ENCODE data around the gene BNIP2.
"Not testable (repeated sequence)": the region's sequence is repeated elsewhere in the genome, so short reads cannot be mapped to it uniquely, and the experiment has no call there.

BNIP2 gene, protein sequence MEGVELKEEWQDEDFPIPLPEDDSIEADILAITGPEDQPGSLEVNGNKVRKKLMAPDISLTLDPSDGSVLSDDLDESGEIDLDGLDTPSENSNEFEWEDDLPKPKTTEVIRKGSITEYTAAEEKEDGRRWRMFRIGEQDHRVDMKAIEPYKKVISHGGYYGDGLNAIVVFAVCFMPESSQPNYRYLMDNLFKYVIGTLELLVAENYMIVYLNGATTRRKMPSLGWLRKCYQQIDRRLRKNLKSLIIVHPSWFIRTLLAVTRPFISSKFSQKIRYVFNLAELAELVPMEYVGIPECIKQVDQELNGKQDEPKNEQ

DNA sequence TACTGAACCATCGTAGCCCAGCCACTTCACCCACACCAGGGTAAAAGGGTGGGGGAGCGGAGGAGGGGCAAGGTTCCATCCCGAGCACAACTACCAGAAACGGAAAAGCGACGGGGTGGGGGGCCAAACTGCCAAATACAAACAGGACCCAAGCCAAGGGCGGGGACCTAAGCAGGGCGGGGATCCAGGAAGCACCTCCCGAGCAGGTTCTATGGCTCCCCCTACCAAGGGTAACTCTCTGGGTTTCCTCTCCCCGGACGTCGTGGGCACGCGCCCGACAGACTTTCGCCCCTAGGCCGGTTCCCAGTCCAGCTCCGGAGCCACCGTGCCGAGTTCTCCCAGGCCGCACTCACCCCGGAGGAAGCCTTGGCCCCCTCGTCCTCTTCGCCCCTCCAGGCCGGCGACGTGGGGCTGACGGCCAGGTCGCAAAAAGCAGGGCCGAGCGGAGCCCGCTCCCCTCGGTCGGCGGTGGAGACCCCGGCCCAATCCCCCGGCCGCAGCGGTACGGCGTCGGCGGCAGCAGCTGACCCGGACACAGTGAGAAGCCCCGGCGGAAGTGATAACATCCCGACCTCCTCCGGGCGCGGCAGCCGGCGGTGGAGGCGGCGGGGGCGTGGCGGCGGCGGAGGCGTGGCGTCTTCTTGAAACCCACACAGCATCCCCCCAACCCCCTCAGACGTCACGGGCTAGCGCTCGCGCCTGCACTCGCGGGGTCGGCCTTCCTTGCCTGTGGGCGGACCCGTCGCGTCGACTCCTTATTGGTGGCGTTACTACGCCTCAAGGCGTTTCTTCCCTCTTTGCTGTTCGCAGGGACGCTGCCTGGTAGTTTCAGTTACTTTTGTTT, at the start of gene BNIP2:
Gene BNIP2 (minus strand): TSS at position 539 of the 844 bp plus-strand sequence. CDS start 6,863 bp downstream, outside the sequence.
- DNase-seq, result peak; percentile 100

DNA sequence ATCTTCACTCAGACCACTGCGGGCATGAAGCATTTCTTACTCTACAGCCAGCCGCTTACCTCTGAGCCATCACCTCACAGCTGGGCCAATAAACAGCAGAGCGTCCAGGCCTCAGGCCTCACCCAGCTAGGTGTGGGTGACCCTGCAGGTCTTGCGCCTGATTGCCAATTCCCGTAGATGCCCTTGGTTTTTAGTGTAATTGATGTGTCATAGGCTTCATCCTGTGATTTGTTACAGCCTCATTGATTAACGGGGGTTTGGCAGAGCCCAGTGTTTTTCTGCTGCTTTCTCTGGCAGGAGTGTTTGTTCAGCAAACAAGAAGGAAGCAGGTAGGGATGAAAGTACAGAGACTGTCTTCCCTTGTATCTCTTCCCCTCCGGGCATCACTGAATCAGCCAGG, 49.6 kb upstream of the BNIP2 start:
- no peak for DNase-seq

DNA sequence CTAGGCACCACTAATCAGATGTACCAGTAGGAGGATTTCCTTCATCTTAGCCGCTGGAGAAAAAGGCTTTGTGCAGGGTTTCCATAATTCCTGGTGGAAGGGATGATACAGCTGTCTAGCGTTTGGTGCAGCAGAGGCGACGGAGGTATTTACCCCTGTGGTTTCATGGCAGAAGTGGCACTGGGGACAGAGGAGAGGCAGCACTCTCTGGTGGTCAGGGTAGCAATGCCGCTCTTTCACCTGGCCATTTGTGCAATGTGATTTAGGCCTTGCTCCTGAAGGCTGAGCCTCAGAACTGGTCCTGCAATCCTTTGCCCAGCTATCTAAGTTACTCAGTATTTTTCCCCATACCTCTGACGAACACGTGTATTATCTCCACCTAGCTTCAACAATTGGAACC, 47.1 kb upstream of the BNIP2 start:
- no peak for DNase-seq

- DNase-seq, result no peak
Observed at GRCh38 chr15:59725151-59725486, 36.0 kb upstream of the BNIP2 start.

GRCh38 chr15:59723687-59724346, 34.7 kb upstream of the BNIP2 start:
- no peak for DNase-seq

- no peak for DNase-seq
Observed at GRCh38 chr15:59722476-59722875, 33.4 kb upstream of the BNIP2 start.

- DNase-seq, result no peak
Observed at GRCh38 chr15:59722037-59722436, 32.9 kb upstream of the BNIP2 start.

DNA sequence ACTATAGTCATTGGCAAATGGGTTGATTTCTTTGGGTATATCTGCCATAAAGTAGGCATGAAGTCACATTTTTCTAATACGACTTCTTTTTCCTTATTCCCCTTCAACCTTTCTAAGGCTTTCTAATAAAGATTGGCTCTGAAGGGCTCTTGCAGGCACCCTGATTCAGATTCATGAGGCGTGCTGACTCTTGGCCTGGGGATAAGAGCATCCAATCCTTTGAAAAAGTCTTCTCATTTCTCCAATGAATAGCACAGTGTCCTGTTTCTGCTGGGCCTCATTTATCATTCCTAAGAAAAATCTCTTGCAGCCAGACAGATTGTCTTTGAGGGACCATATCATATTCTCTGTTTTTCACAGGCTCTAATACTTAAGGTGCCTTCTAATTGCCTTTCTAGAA, 32.3 kb upstream of the BNIP2 start:
- DNase-seq, result no peak

DNA sequence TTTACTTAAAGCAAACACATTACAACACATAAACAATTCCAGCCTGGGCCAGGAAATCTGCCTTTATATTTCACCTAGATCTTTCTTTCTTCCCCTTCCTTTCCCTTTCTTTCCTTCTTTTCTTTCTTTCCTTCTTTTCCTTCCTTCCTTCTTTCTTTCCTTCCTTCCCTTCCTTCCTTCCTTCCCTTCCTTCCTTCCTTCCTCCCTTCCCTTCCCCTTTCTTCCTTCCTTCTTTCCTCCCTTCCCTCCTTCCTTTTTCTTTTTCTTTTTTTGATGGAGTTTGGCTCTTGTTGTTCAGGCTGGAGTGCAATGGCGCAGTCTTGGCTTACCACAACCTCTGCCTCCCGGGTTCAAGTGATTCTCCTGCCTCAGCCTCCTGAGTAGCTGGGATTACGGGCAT, 24.1 kb upstream of the BNIP2 start:
- no peak for DNase-seq

- DNase-seq, result no peak
Observed at GRCh38 chr15:59711451-59712243, 22.5 kb upstream of the BNIP2 start.

DNA sequence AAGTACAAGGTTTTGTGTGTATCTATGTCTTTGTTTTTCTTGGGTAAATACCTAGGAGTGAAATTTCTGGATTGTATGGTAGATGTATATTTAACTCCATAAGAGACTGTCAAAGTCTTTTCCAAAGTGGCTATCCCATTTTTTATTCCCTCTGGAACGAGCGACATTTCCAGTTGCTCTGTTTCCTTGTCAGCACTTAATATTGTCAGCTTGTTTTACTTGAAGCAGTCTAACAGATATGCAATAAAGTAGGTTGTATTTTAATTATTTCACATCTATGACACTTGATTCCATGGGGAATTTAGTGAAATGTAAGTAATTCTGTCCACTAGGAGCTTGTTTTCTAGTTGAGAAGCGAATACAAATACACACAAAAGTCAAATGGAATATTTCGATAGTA, 18.5 kb upstream of the BNIP2 start:
- no peak for DNase-seq

- no peak for DNase-seq
Observed at GRCh38 chr15:59703979-59704796, 15.1 kb upstream of the BNIP2 start.

DNA sequence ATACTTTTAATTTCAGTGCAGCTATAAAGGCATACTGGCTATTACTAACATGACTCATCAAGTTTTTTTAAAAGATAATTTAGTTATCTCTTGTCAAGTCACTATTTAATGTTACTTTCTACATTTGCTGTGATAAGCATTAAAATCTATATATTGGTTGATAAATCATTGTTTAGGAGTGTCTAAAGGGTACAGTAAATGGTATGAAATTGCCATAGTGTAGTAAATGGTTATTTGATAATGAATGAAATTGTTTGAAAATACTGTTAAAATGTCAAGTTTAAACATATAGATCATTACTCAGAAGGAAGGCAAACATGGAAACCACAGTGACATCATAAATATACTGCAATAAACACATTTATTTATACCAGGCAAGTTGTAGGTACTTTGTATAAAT, 13.2 kb upstream of the BNIP2 start:
- no peak for DNase-seq

DNA sequence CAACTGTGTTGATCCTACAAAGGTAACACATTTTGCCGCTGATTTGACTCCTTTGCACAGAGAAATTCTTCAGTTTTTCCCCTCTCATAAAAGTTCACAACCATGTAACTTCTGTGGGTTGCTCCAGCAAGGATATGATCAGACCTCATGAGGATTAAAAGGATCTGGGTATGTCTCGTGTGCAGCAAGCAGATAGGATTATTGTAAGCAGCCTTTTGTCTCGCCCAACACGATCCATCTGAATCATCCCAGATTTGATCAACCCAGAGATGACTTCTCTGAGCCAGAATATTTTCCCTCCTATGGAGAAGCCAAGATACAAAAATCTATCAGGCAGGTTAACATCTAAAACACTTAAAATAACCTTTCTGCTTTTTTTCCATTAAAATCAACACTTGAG, 12.8 kb upstream of the BNIP2 start:
- DNase-seq, result no peak

DNA sequence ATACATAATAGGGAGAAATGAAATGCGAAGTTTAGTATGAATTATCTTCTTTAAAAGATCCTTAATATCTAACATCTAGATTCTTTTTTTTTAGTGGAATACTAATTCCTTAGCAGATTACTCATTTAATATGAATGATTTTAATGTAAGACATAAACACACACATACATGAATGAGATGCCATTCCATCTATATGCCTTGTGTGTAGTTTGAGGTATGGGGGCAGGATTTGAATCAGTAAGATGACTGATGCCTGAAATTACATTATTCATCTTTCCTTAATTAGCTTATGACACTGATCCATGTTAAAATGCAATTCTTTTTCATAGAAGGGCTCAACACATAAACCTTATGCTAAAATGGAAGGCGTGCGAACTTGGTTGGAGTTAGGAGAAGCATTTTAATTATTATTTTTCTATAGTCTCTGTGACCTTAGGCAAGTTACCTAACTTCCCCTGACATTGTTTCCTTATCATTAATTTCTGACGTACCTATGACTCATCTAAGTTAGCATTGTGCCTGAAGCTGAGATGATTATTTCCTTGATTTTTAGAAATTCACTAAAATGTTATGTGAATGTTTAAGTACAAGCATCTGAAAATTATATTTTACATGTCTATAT, 10.8 kb upstream of the BNIP2 start:
- no peak for DNase-seq

GRCh38 chr15:59698065-59698464, 8.9 kb upstream of the BNIP2 start:
- DNase-seq, result not testable (repeated sequence)

DNA sequence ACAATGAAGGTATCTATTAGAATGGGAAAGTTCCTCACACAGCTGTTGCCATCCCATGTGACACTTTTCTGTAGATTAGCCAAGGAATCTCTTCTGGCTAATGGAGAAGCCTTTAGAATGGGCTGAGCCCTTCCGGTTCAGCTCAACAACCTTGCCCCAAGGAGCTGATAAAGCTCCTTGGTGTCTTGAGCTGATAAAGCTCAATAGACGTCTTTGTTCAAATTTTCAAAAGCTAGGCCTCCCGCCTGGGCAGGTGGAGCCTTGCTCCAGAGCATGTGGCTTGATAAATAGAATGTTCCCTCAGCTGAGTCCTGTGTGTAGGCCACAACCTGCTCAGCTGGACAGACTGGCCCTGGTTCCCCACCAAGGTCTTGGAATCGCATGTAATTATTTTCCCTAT, 7.2 kb upstream of the BNIP2 start:
- DNase-seq, result no peak

GRCh38 chr15:59694779-59695178, 5.7 kb upstream of the BNIP2 start:
- no peak for DNase-seq

GRCh38 chr15:59691194-59691805, 2.2 kb upstream of the BNIP2 start:
- DNase-seq, result no peak

GRCh38 chr15:59689626-59690236, 611 bp upstream of the BNIP2 start:
- peak; percentile 72 for DNase-seq

GRCh38 chr15:59688423-59688781, 718 bp downstream of the BNIP2 start:
- DNase-seq, result no peak

Measured in left hindlimb (tissue), 1 donor.